HG03432 (cell line): ENCODE data around the gene SLC37A4.

Experiments
- ATAC-seq: cut with Tn5 transposase; IDR thresholded peaks from one replicate; pipeline ENCODE4 v1.9.1; 2021; ENCODE audit warnings: mild to moderate bottlenecking, moderate library complexity; ENCODE audit not compliant: unreplicated experiment

SLC37A4 gene

DNA sequence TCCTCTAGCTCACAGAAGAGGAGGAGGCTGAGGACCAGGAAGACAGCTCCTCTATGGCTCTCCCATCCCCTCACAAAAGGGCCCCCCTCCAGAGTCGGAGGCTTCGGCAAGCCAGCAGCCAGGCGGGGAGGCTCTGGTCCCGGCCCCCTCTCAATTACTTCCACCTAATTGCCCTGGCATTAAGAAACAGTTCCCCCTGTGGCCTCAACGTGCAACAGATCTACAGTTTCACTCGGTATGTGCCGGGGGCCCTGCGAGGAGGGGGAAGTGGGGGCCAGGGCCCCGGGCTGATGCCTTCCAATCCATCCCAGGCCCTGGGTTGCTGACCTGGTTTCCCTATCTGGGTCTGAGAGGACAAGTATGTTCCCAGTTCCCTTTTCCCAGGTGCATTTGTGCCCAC lies 51.2 kb downstream of the SLC37A4 start:
- no peak for ATAC-seq

DNA sequence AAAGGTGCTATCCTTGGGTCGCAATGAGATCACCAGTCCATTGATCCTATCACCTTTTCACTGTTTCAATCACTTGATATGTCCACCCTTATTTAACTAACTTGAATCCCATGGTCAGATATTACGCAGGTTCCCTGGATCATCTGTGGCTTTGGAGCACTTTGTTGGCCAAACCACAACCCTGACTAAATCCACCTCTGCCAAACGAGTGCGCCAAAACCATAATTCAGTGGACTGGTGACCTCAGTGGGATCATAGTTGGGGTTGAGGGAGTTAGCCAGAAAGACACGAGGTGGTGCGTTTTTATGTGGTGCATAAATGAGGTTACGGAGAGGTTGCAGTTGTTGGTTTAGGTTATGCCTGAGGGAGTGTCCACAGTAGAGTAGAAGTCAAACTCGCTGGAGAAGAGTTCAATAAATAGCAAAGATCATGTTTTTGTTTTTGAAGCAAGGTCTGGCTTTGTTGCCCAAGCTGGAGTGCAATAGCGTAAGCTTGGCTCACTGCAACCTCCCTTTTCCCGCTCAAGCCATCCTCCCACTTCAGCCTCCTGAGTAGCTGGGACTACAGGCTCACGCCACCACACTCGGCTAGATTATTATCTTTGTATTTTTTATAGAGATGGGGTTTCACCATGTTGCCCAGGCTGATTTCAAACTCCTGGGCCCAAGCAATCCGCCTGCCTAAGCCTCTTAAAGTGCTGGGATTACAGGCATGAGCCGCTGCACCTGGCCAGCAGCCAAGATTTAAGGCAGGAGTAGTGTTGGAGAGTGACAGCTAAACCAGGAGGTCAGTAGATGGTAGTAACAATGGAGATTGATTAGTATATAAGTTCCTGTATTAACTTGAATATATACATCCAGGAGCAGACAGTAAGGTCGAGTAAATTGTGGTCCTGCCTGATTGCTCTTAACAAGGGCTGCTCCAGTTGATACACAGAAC lies 54.6 kb downstream of the SLC37A4 start:
- no peak for ATAC-seq
